Measurements from ENCODE around the gene GUCY2C.
A peak's percentile ranks its signal among the peaks of the same experiment; 100 is the strongest.

Gene GUCY2C

GRCh38 chr12:14681625-14682024 lies 14.8 kb downstream of the GUCY2C start:
- no peak for DNase-seq

DNA sequence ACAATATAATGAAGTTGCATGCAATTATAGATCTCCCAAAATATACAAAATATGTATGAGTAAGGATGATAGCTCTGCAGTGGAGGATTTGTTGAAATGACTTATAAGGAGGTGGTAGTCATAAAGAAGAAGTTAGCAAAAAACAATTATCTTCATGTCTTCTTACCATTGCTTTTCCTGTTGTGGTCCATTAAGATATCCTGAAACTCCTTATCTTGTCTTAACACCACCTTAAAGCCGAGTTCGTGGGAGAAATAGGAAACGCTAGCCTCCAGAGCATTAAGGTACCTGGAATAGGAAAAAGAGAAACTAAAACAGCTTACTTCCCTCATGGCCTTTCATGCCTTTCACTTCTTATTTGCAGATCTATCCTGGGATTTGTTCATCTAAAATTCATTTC lies 15.2 kb downstream of the GUCY2C start:
- no peak for DNase-seq

DNA sequence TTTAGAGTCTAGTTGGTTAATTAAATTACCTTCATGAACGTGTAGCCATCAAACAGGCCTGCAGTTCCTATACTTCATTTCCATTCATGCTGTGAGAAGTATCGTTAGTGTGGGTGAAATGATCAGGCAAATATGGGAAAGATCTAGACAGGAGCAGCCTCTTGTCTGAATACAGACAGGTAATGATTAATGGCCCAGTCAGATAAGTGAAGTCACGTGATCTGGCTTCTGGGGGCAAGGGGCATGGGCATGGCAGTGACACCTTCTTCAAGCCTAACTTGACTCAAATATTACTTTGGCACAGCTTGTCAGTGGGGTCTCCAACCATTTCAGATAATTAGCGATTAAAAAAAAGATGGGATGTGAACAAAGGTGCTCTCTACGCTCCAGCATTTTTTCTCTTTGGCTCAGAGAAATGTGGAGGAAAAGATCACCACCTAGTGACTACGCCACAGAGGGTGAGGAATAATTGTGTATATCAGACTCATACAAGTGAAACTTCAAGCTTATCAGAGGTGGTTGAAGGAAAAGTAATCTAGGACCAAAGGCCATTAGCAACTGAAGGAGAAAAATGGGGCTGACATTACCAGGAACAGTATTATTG lies 17.8 kb downstream of the GUCY2C start:
- DNase-seq: no peak

- no peak for DNase-seq
These were observed 27.8 kb downstream of the GUCY2C start for GRCh38 chr12:14668591-14668990.

GRCh38 chr12:14665354-14666348 lies 30.7 kb downstream of the GUCY2C start:
- peak; percentile 93 for DNase-seq

- DNase-seq: peak; percentile 38
These were observed 31.9 kb downstream of the GUCY2C start for GRCh38 chr12:14664434-14665023.

DNA sequence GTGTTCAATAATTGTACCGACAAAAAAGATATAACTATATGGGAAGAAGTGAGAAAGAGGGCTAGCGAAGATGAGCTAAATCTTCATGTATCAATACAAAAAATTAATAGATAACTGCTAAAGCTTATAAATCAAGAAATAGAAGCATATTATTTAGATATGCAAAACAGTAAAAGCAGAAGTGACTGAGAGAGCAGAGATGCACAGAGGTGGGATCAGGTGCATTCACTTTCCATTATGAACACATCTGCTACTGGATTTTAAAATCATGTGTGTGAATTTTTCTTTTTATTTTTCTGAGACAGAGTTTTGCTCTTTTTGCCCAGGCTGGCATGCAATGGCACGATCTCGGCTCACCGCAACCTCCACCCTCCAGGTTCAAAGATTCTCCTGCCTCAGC lies 33.4 kb downstream of the GUCY2C start:
- DNase-seq: no peak

DNA sequence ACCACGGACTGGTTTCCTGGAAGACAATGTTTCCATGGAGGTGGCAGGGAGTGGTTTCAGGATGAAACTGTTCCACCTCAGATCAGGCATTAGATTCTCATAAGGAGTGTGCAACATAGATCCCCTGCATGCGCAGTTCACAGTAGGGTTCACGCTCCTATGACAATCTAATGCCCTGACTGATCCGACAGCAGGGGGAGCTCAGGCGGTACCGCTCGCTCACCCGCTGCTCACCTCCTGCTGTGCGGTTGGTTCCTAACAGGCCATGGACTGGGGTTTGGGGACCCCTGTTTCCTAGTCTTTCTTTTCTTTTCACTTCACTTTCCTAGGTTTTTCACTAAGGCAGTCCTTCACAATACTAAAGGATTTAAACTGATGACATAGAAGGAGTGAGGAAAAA lies 39.6 kb downstream of the GUCY2C start:
- DNase-seq: no peak

DNA sequence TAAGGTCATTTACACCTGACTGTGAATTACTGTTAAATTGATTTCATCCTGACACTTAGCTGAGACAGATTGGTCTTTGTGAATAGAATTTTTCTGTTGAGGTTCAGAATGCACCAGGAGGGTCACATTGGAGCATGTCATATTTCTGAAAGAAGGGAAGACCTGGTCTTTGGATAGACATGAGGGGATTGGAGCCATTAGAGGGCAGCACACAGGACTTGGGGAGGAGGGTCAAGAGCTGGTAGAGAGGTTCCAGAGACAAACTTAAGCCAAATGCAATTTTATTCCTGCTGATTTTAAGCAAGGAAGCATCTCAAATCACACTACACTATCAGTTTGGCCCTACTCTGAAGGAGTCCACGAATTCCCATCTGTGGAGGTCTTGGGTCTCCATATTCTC lies 41.1 kb downstream of the GUCY2C start:
- DNase-seq: no peak

GRCh38 chr12:14654842-14655241 lies 41.6 kb downstream of the GUCY2C start:
- no peak for DNase-seq

DNA sequence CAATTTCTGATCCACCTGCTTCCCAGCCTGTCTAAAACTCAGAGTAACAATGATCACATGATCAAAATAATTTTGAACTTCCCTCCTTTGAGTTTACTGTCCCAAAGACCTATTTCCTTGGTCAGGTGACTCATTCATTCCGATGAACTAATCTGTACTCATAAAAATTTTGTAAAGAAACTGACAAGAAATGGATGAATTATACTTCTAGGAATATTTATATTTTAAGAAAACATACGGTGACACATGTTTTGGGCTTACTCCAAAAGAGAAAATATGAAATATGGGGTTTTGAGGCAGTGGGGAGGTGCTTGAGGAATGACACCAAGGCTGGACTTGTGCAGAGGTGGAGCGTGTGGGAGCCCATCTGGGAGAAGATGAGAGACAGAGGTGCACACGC lies 42.0 kb downstream of the GUCY2C start:
- no peak for DNase-seq

- DNase-seq: no peak
These were observed 43.9 kb downstream of the GUCY2C start for GRCh38 chr12:14652483-14652882.

DNA sequence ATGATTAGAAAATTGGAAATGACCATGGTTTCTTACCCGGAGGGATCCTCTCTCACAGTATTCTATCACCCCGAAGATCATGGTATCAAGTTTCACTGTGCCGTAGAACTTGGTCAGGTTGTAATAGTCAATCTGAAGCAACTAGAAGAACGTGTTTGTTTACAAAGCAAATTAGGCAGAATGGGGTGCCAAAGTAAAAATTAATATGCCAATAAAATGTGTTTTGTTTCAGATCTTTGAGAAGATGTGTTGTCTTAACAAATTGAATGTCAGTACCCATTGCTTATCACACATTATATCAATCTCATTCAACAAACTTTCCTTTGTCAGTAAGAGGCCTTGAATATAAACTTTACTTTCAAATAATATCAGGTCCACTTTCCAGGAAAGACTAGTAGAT lies 45.0 kb downstream of the GUCY2C start:
- no peak for DNase-seq

DNA sequence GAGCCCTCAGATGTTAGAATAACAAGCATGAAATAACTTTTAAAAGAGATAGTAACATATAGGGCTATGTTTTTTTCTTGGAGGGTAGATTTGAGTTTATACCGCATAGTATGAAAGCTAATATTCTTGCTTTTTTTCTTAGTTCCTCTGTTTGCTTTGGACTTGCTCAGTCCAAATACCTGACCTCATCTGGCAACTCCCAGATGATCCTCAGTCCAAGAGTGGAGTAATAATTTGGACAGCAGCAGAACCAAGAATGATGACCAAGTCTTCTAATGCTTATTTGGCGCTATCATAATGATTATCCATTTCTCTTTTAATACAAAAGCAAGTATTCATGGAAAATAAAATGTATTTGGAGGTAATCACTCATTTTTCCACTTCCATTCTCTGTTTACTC lies 45.6 kb downstream of the GUCY2C start:
- DNase-seq: no peak

- DNase-seq: no peak
These were observed 49.2 kb downstream of the GUCY2C start for GRCh38 chr12:14647028-14647750.

DNA sequence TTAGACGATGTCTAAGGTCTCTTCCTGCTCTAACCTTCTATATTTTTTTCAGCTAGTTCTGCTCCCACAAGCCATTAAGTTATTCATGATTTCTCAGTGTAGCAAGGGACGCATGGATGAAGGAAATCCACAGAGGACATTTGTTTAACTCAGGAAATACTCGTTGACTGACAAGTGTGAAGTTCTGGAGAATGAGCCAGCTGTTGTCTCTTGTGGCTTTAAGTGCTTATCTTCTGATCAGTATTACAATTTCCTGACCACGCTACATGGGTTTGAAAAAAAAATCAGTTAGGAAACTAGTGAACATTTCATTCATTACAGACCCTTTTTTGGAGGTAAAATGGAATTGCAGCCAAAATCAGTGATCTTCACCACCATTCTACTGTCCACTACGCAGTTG lies 53.1 kb downstream of the GUCY2C start:
- no peak for DNase-seq

DNA sequence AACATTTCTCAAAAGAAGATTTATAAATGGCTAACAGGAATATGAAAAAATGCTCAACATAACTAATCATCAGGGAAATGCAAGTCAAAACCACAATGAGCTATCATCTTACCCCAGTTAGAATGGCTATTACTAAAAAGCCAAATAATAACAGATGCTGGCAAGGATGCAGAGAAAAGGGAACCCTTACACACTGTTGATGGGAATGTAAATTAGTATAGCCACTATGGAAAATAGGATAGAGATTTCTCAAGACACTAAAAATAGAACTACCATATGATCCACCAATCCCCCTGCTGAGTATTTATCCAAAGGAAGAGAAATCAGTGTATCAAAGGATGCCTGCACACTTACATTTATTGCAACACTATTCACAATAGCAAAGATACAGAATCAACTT lies 58.3 kb downstream of the GUCY2C start:
- DNase-seq: no peak

- no peak for DNase-seq
These were observed 60.6 kb downstream of the GUCY2C start for GRCh38 chr12:14635776-14636175.

- no peak for DNase-seq
These were observed 65.6 kb downstream of the GUCY2C start for GRCh38 chr12:14630793-14631192.

DNA sequence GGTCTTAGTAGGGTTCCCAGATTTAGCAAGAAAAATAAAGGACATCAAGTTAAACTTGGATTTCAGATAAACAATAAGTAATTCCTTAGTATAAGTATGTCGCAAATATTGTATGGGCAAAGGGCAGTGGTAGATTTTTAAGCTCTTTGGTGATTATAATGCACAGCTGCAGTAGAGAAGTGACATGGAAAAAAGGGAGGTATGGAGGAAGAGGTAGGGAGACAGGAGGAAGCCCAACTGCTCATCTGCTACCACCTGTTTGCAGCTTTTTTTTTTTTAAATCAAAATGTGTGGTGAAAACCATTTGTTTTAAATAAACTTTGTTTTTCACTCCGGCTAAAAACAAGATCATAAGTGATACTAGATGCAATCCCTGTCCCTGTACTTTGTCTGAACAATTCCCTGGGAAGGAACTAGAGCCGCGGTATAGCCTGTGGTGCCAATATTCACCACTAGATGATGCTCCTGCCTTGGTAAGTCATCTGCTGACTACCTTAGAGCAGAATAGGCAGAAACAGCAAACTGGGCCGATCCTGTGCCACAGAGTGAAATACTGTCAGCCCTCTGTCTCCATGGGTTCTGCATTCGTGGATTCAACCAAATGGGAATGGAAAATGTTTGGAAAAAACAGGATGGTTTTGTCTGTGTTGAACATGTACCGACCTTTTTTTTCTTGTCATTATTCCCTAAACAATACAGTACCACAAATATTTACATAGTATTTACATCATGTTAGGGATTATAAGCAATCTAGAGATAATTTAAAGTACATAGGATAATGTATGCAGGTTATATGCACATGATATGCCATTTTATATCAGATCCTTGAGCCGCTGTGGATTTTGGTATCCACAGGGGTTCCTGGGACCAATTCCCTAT lies 66.3 kb downstream of the GUCY2C start:
- DNase-seq: peak; percentile 53

GRCh38 chr12:14628771-14629170 lies 67.6 kb downstream of the GUCY2C start:
- no peak for DNase-seq

DNA sequence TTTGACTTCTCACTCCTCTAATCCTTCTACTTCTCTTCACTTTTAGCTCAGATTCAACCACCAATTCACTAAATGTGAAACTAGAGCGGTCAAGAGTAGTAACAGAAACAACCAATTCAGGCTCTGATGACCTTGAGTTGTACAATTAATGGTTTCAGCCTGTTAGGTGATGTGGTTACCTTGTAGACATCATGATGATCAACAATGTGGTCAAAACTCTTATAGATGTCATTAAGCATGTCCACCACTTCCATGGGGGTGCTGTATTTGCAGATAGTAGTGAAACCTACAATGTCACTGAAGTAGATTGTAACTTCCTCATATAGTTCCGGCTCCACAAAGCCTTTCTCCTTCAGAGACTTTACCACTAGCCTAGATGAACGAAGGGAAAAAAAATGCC lies 74.6 kb downstream of the GUCY2C start:
- no peak for DNase-seq

All from NCI-H2029 (cell line).